Measurements from ENCODE around the gene TNNT3.

TNNT3 gene

DNA sequence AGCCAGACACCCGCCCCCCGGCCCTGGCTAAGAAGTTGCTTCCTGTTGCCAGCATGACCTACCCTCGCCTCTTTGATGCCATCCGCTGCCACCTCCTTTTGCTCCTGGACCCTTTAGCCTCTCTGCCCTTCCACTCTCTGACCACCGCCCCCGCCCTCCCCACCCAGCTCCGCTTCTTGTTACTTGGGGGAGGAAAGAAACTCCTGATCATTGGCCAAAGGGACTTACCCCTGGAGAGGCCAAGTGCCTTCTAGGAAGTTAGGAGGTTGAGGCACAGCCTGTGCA lies 27.7 kb upstream of the TNNT3 start, which contains the start of gene PRR33:
Gene PRR33, minus strand, starts transcription at position 65 of the 285 bp plus-strand sequence. CDS start 1,311 bp downstream, outside the sequence.
- no peaks in the 10 kb centered on the region for H3F3A ChIP-seq (ENCODE audit: insufficient read depth, low read length)
- no peak within 1 kb of the TSS for H3K27ac ChIP-seq (ENCODE audit: low read length)
- TF ChIP-seq EZH2 (optimal IDR thresholded peaks at IDR 0.05; ENCODE audit: low read depth, low read length) (no peak), EZH2phosphoT487 (IDR thresholded peaks at IDR 0.05; ENCODE audit: low read length) (no peak)
- TF ChIP-seq, protein P1, sequence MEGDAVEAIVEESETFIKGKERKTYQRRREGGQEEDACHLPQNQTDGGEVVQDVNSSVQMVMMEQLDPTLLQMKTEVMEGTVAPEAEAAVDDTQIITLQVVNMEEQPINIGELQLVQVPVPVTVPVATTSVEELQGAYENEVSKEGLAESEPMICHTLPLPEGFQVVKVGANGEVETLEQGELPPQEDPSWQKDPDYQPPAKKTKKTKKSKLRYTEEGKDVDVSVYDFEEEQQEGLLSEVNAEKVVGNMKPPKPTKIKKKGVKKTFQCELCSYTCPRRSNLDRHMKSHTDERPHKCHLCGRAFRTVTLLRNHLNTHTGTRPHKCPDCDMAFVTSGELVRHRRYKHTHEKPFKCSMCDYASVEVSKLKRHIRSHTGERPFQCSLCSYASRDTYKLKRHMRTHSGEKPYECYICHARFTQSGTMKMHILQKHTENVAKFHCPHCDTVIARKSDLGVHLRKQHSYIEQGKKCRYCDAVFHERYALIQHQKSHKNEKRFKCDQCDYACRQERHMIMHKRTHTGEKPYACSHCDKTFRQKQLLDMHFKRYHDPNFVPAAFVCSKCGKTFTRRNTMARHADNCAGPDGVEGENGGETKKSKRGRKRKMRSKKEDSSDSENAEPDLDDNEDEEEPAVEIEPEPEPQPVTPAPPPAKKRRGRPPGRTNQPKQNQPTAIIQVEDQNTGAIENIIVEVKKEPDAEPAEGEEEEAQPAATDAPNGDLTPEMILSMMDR (IDR thresholded peaks at IDR 0.05; ENCODE audit: low read length), result no peak
- no peaks in the 10 kb centered on the region for H3K9me3 ChIP-seq (replicated peaks; ENCODE audit: insufficient read depth, low read length)
- no peak within 1 kb of the TSS for H2AFZ ChIP-seq (ENCODE audit: low read length)
- H4K20me1 ChIP-seq (ENCODE audit: insufficient read depth, low read length), result no peaks in the 10 kb centered on the region
- no peaks in the 10 kb centered on the region for H3K4me1 ChIP-seq (ENCODE audit: low read length)
- H3K79me2 ChIP-seq (ENCODE audit: low read length), result no peaks in the 10 kb centered on the region
- no peak within 1 kb of the TSS for H3K9ac ChIP-seq (ENCODE audit: low read length)
- no peaks in the 10 kb centered on the region for H3K9me2 ChIP-seq (replicated peaks; ENCODE audit: insufficient read depth, low read length)
- no peak within 1 kb of the TSS for H3K4me2 ChIP-seq (ENCODE audit: low read depth, low read length)
- H3K4me3 ChIP-seq (ENCODE audit: low read length), result no peak within 1 kb of the TSS
- H3K27me3 ChIP-seq (replicated peaks; ENCODE audit: insufficient read depth, low read length), result peaks cover 22% of the 10 kb centered on the region
- no peaks in the 10 kb centered on the region for H3K36me3 ChIP-seq (replicated peaks; ENCODE audit: insufficient read depth, low read length)
- DNase-seq, result no peak

DNA sequence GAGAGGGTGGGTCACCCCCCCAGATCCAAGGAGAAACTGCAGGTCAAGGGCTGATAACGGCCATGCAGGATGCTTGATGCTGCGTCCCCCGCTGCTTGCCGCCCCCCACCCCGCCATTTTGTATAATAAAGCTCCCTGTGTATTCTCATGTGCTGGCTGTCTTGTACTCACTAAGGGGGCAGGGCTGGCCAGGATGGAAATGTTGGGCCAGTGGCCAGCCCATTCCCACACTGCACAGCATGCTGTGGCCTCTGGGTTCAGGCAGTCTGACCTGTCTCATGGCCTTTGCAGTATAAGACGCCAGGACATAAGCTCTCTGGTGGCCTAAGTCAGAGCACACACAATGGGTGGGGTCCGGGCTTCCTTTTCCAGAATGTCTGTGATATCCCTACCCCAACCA lies 27.4 kb upstream of the TNNT3 start:
- Histone ChIP-seq H3K27me3 (replicated peaks; ENCODE audit: insufficient read depth, low read length) (peaks cover 25% of the 10 kb centered on the region), H3K9me3 (replicated peaks; ENCODE audit: insufficient read depth, low read length) (no peaks in the 10 kb centered on the region), H3F3A (ENCODE audit: insufficient read depth, low read length) (no peaks in the 10 kb centered on the region), H3K4me1 (ENCODE audit: low read length) (no peaks in the 10 kb centered on the region), H3K4me2 (ENCODE audit: low read depth, low read length) (no peak overlapping the region), H3K9ac (ENCODE audit: low read length) (no peak overlapping the region), H3K79me2 (ENCODE audit: low read length) (no peaks in the 10 kb centered on the region), H2AFZ (ENCODE audit: low read length) (no peak overlapping the region), H3K4me3 (ENCODE audit: low read length) (no peak overlapping the region), H3K27ac (ENCODE audit: low read length) (no peak overlapping the region), H3K9me2 (replicated peaks; ENCODE audit: insufficient read depth, low read length) (no peaks in the 10 kb centered on the region), H4K20me1 (ENCODE audit: insufficient read depth, low read length) (no peaks in the 10 kb centered on the region), H3K36me3 (replicated peaks; ENCODE audit: insufficient read depth, low read length) (no peaks in the 10 kb centered on the region)
- no peak for DNase-seq
- TF ChIP-seq, protein P1 (IDR thresholded peaks at IDR 0.05; ENCODE audit: low read length), result no peak
- TF ChIP-seq EZH2 (optimal IDR thresholded peaks at IDR 0.05; ENCODE audit: low read depth, low read length) (no peak), EZH2phosphoT487 (IDR thresholded peaks at IDR 0.05; ENCODE audit: low read length) (no peak)

DNA sequence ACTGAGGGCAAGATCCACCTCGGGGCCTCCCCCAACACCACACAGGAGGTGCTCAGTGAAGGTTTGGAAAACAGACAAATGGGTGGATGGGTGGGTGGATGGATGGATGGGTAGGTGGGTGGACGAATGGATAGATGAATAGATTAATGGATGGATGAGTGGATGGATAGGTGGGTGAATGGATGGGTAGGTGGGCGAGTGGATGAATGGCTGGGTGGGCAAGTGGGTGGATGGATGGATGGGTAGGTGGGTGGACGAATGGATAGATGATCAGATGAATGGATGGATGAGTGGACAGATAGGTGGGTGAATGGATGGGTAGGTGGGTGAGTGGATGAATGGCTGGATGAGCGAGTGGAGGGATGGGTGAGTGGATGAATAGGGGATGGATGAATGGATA lies 26.9 kb upstream of the TNNT3 start:
- Histone ChIP-seq H4K20me1 (ENCODE audit: insufficient read depth, low read length) (no peaks in the 10 kb centered on the region), H3K36me3 (replicated peaks; ENCODE audit: insufficient read depth, low read length) (no peaks in the 10 kb centered on the region), H3K4me2 (ENCODE audit: low read depth, low read length) (no peak overlapping the region), H3K9ac (ENCODE audit: low read length) (no peak overlapping the region), H3K4me3 (ENCODE audit: low read length) (no peak overlapping the region), H3K27ac (ENCODE audit: low read length) (no peak overlapping the region), H3K9me2 (replicated peaks; ENCODE audit: insufficient read depth, low read length) (no peaks in the 10 kb centered on the region), H3F3A (ENCODE audit: insufficient read depth, low read length) (no peaks in the 10 kb centered on the region), H3K4me1 (ENCODE audit: low read length) (no peaks in the 10 kb centered on the region), H3K79me2 (ENCODE audit: low read length) (no peaks in the 10 kb centered on the region), H3K9me3 (replicated peaks; ENCODE audit: insufficient read depth, low read length) (no peaks in the 10 kb centered on the region), H3K27me3 (replicated peaks; ENCODE audit: insufficient read depth, low read length) (peaks cover 30% of the 10 kb centered on the region), H2AFZ (ENCODE audit: low read length) (no peak overlapping the region)
- no peak for DNase-seq
- no peak for TF ChIP-seq EZH2 (optimal IDR thresholded peaks at IDR 0.05; ENCODE audit: low read depth, low read length)

DNA sequence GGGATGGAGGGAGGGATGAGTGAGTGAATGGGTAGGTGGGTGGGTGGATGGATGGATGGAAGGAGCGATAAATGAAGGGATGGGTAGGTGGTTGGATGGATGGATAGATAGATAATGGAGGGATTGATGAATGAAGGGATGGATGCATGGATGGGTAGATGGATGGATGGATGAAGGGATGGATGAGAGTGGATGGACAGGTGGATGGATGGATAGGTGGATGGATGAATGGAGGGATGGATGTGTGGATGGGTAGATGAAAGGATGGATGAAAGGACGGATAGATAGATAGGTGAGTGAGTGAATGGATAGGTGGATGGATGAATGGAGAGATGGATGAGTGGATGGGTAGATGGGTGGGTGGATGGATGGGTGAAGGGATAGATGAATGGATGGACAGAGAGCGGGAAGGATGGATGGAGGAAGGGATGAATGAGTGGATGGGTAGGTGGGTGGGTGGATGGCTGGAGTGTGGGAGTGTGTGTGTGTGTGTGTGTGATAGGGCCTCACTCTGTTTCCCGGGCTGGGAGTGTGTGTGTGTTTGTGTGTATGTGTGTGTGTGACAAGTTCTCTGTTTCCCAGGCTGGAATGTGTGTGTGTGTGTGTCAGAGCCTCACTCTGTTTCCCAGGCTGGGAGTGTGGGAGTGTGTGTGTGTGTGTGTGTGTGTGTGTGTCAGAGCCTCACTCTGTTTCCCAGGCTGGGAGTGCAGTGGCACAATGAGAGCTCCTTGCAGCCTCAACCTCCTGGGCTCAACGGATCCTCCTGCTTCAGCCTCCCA lies 25.7 kb upstream of the TNNT3 start:
- no peak overlapping the region for H2AFZ ChIP-seq (ENCODE audit: low read length)
- TF ChIP-seq EZH2phosphoT487 (IDR thresholded peaks at IDR 0.05; ENCODE audit: low read length), result no peak
- TF ChIP-seq, protein P1 (IDR thresholded peaks at IDR 0.05; ENCODE audit: low read length), result no peak
- no peak for TF ChIP-seq EZH2 (optimal IDR thresholded peaks at IDR 0.05; ENCODE audit: low read depth, low read length)
- H3K79me2 ChIP-seq (ENCODE audit: low read length), result no peaks in the 10 kb centered on the region
- H3K4me2 ChIP-seq (ENCODE audit: low read depth, low read length), result no peak overlapping the region
- no peaks in the 10 kb centered on the region for H3F3A ChIP-seq (ENCODE audit: insufficient read depth, low read length)
- H3K9ac ChIP-seq (ENCODE audit: low read length), result no peak overlapping the region
- no peak overlapping the region for H3K27ac ChIP-seq (ENCODE audit: low read length)
- H3K9me2 ChIP-seq (replicated peaks; ENCODE audit: insufficient read depth, low read length), result no peaks in the 10 kb centered on the region
- peaks cover 42% of the 10 kb centered on the region for H3K27me3 ChIP-seq (replicated peaks; ENCODE audit: insufficient read depth, low read length)
- no peak for DNase-seq
- H4K20me1 ChIP-seq (ENCODE audit: insufficient read depth, low read length), result no peaks in the 10 kb centered on the region
- H3K4me1 ChIP-seq (ENCODE audit: low read length), result no peaks in the 10 kb centered on the region
- no peaks in the 10 kb centered on the region for H3K36me3 ChIP-seq (replicated peaks; ENCODE audit: insufficient read depth, low read length)
- no peaks in the 10 kb centered on the region for H3K9me3 ChIP-seq (replicated peaks; ENCODE audit: insufficient read depth, low read length)
- no peak overlapping the region for H3K4me3 ChIP-seq (ENCODE audit: low read length)
